Retinal pigment epithelial cell (primary cell): ENCODE data around the gene GNRHR.
"Not testable (repeated sequence)": the region's sequence is repeated elsewhere in the genome, so short reads cannot be mapped to it uniquely, and the experiment has no call there.

Source experiments
- DNase-seq: peaks from one replicate; pipeline ENCODE4 v3.0.0-alpha.2; 2010; ENCODE audit warnings: low read depth
- H3K4me3 ChIP-seq: 2 replicates; pipeline ENCODE4 v1.5.1; 2011; ENCODE audit warnings: mild to moderate bottlenecking, low read length, control low read depth, moderate library complexity
- TF ChIP-seq, protein P1 (sequence below): conservative IDR thresholded peaks from 2 replicates; pipeline ENCODE4 v1.5.1; 2011; ENCODE audit warnings: low read depth, low read length, control low read depth, inconsistent platforms

GNRHR gene

DNA sequence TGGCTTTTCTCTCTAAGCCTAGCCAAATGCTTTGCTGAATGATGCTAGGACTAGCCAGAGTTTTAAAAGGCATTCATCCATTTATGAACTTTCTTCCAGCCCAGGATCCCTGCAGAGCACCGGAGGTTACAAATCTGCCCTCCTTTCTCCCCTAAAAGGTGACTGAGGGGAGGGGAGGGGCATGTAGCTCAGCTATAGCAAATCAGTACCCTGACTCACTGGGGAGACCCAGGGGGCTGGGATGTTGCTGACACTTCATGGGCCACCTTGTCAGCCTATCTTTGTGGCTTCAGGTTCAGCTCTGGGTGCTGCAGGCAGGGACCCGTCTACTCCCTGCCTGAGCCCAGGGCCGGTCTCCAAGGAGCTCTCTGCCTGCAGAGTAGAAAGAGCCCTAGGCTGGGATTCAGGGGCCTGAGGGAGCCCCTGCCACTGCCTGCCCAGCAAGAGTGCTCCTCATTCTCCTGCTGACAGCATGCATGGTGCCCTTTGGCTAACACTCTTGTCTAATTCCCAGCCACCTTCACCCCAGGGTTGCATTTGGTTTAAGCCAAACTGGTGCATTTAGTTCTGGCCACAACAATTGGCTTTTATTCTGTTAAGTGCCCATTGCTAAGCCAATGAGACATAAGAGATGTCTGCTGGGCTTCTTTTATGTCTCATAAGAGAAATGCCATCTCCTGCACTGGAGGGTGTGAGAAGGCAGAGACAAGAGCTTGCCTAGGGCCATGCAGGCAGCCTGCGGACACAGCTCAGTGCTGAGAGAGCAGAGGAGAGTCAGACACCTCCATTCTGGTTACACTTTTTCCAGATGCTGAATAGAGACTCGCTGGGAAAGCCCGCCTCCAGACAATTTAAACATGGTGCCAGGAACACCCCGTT is 41.3 kb downstream of the GNRHR start:
- no peak overlapping the region for H3K4me3 ChIP-seq
- TF ChIP-seq, protein P1, sequence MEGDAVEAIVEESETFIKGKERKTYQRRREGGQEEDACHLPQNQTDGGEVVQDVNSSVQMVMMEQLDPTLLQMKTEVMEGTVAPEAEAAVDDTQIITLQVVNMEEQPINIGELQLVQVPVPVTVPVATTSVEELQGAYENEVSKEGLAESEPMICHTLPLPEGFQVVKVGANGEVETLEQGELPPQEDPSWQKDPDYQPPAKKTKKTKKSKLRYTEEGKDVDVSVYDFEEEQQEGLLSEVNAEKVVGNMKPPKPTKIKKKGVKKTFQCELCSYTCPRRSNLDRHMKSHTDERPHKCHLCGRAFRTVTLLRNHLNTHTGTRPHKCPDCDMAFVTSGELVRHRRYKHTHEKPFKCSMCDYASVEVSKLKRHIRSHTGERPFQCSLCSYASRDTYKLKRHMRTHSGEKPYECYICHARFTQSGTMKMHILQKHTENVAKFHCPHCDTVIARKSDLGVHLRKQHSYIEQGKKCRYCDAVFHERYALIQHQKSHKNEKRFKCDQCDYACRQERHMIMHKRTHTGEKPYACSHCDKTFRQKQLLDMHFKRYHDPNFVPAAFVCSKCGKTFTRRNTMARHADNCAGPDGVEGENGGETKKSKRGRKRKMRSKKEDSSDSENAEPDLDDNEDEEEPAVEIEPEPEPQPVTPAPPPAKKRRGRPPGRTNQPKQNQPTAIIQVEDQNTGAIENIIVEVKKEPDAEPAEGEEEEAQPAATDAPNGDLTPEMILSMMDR, result no peak
- DNase-seq, result no peak

DNA sequence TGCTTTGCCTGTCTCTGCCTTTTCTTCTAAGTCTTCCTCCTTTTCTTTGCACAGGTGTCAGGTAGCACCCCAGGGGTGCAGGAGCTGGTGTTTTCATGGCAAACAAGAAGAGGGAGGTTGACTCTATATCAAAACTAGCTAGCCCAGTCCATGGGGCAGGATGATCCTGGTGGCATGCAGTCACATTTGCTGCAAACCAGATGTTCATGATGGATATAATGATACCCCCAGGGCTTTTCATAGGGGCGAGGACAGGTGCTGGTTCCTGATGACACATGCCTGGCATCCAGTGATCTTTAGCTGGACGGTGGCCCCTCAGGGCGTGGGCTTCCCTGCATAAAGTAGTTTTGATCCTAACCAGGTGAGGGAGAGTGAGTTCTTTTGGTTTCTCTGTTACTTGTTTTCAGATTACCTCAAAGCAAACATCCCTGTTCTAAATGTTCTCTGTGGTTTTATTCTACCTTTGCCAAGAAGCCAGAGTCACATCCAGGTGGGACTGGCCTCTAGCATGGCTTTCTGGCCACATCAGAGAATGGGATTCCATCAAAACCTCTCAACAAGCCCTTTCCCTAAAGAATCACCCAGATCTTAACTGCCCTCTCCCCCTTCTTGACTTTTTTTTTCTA is 42.1 kb downstream of the GNRHR start:
- TF ChIP-seq, protein P1, result no peak
- DNase-seq, result no peak

DNA sequence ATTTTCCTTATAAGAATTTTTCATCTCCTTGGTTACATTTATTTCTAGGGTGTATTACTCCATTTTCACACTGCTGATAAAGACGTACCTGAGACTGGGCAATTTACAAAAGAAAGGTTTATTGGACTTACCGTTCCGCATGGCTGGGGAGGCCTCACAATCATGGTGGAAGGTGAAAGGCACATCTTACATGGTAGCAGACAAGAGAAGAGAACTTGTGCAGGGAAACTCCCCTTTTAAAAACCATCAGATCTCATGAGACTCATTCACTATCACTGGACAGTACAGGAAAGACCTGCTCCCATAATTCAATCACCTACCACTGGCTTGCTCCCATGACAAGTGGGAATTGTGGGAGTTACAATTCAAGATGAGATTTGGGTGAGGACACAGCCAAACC is 47.5 kb downstream of the GNRHR start:
- not testable (repeated sequence) for H3K4me3 ChIP-seq

More for the DNA sequence above, 42.1 kb downstream of the GNRHR start:
- no peak overlapping the region for H3K4me3 ChIP-seq

DNA sequence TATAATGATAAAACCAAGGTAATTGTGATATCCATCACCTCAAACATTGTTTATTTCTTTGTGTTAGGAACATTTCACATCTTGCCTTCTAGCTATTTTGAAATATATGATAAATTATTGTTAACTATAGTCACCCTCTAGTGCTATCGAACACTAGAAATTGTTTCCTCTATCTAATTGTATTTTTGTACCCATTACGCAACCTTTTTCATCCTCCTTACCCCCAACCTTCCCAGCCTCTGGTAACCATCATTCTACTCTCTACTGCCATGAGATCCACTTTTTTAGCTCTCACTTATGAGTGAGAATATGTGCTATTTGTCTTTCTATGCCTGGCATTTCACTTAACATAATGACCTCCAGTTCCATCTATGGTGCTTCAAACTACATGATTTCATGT is 49.3 kb downstream of the GNRHR start:
- TF ChIP-seq, protein P1, result no peak
- DNase-seq, result no peak
- H3K4me3 ChIP-seq, result no peak overlapping the region

More for the DNA sequence above, 47.5 kb downstream of the GNRHR start:
- DNase-seq, result not testable (repeated sequence)

DNA sequence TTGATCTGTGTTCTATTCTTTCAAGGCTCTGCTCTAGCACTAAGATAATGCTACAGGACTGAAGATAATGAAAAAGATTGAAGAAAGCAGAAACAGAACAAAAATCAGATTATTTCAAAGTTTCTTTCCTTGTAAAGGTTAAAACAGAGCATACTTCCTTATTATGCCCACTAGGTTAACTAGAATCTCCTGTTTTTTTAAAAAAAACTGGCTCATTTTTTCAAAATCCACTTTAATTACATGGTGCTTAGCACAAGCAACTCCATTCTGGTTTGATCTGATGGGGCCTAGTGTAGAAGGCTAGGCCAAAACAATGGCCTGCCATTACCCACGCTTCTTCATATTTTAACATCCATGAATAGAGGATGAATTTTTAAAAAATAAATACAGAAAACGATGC is 52.0 kb downstream of the GNRHR start:
- peak overlapping the region; percentile 75 for H3K4me3 ChIP-seq
- TF ChIP-seq, protein P1, result no peak
- no peak for DNase-seq

GRCh38 chr4:67701517-67701850 is 52.7 kb downstream of the GNRHR start:
- no peak for DNase-seq
- TF ChIP-seq, protein P1, result no peak
- peak overlapping the region; percentile 75 for H3K4me3 ChIP-seq

DNA sequence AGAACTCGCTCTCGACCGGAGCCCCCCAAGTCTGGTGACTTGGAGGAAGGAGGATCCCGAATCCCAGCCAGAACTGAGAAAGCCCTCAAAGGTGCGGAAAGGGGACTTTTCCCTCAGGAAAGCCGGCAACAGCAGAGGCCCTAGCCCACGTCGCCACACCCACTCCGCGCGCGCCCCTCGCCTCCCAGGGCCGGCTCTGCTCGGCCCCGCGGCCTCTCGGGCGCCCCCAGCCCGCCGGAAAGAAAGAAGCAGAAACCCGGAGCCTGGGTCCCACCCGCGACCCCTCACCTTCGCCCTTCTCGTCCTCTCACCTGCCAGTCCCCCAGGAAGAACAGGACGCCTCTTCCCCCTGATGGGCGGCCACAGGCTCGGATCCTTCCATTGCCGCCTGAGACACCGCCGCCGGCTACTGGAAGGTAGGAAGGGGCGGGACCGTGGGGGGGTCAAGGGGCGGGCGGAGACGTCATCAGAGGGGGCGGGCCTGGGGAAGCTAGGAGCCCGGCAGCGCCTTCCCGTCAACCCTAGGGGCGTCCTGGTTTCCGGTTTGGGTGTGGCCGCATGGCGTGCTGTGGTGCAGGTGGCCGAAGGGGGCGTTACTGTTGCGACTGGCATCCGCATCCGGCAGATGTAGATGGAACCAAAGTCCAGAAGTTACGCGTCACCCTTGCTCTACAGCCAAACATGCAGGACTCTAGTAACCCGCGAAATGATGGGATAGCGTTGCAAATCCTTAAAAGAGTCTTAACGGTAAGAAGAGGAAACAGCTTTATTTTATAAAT is 53.3 kb downstream of the GNRHR start, which contains the start of gene UBA6:
Gene UBA6, minus strand, starts transcription at position 418 of the 779 bp plus-strand sequence. Its CDS starts 36 bp downstream, at position 382.
- TF ChIP-seq, protein P1, result peak; percentile 32

More for the DNA sequence above, 53.3 kb downstream of the GNRHR start, which contains the start of gene UBA6:
- H3K4me3 ChIP-seq, result peak within 1 kb of the TSS; percentile 75
- DNase-seq, result peak; percentile 83
